ENCODE measurements around the gene CCNA2. TPM values are rescaled to one million over a fixed set of nuclear protein-coding genes. Genes with fewer than 3 reads are reported as not detected.

The CCNA2 gene
- total and polyA plus RNA-seq, 7 donors, result 0.06 to 0.46 (median 0.23) TPM

- peak overlapping the region; percentile 92 for H3K27ac ChIP-seq
- 10 to 15% (median 14%) methylated on average over 4 of the region's 4 CpGs for WGBS, 3 donors
Measured at GRCh38 chr4:121801715-121802075, 22.0 kb downstream of the CCNA2 start.

DNA sequence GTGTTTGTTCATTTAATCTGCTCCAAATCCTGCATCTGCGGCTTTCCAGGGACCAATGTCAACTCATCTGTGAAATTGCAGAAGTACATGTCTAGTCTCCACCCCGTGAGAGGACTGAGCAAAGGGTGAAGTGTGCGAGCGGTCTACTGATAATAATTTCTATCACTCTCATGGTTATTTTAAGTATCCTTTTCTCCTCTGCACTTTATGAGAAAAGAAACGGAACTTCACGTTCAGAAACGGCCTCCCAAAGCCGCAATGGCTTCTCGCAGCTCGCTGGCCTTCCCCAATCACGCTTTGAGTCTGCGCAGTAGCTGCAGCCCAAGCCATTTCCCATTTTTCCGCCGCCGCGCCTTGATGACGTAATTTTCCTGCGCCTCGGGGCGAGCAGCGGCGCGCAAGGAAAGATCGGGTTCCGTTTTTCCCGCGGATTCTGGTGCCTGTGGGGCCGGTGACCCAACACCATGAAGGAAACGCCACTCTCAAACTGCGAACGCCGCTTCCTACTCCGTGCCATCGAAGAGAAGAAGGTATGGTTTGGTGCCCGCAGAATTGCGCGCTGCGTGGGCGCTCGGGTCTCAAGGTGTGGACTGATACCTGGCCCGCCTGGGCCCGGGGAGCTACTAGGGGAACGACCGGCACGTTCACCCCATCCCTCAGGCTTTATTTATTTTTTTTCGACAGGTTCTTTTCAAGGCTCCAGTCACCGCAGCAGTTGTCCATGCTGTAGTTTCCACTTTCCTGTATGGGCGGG, 22.5 kb downstream of the CCNA2 start, which contains the start of gene EXOSC9:
EXOSC9 (plus strand) TSS at position 363 of the 754 bp plus-strand sequence; CDS start at position 465, 102 bp downstream.
- peak within 1 kb of the TSS; percentile 85 for H3K4me3 ChIP-seq
- no peaks in the 10 kb centered on the region for H3K9me3 ChIP-seq
- H3K4me1 ChIP-seq, result peaks cover 17% of the 10 kb centered on the region
- 0 to 1% (median 0%) methylated on average over 48 of the region's 48 CpGs for WGBS, 3 donors
- peaks cover 7 to 37% of the 10 kb centered on the region in 2 donors for H3K36me3 ChIP-seq (ENCODE audit: insufficient read depth in 1 of 2, low read depth in 1 of 2)
- H3K27ac ChIP-seq, result peak within 1 kb of the TSS; percentile 92
- intact Hi-C loops (cut with DNase I), result loop anchor here (2.0 to 10.0 kb wide), 3 partner anchors 22 to 126 kb away; partner anchors contain the start of genes ANXA5 (in 1 of the 2) and CCNA2 (in 1 of the 2)
- TF ChIP-seq, protein P1, sequence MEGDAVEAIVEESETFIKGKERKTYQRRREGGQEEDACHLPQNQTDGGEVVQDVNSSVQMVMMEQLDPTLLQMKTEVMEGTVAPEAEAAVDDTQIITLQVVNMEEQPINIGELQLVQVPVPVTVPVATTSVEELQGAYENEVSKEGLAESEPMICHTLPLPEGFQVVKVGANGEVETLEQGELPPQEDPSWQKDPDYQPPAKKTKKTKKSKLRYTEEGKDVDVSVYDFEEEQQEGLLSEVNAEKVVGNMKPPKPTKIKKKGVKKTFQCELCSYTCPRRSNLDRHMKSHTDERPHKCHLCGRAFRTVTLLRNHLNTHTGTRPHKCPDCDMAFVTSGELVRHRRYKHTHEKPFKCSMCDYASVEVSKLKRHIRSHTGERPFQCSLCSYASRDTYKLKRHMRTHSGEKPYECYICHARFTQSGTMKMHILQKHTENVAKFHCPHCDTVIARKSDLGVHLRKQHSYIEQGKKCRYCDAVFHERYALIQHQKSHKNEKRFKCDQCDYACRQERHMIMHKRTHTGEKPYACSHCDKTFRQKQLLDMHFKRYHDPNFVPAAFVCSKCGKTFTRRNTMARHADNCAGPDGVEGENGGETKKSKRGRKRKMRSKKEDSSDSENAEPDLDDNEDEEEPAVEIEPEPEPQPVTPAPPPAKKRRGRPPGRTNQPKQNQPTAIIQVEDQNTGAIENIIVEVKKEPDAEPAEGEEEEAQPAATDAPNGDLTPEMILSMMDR (IDR thresholded peaks at IDR 0.05), result no peak
- H3K27me3 ChIP-seq (ENCODE audit: insufficient read depth in 3 of 3, low read length in 2 of 3), result no peaks in the 10 kb centered on the region
- ATAC-seq (peak; percentile 95 to 99 (median 98)), DNase-seq (peak; percentile 95 to 97)

More at GRCh38 chr4:121801715-121802075, 22.0 kb downstream of the CCNA2 start:
- no peaks in the 10 kb centered on the region for H3K27me3 ChIP-seq (ENCODE audit: insufficient read depth in 3 of 3, low read length in 2 of 3)
- TF ChIP-seq, protein P1 (IDR thresholded peaks at IDR 0.05), result no peak
- H3K4me3 ChIP-seq, result peak overlapping the region; percentile 85
- intact Hi-C loops (cut with DNase I), result loop anchor here (2.0 to 10.0 kb wide), 3 partner anchors 21 to 127 kb away; partner anchors contain the start of genes ANXA5 (in 1 of the 2) and CCNA2 (in 1 of the 2)
- no peak for DNase-seq
- H3K4me1 ChIP-seq, result peaks cover 17% of the 10 kb centered on the region
- H3K9me3 ChIP-seq, result no peaks in the 10 kb centered on the region
- H3K36me3 ChIP-seq (ENCODE audit: insufficient read depth in 1 of 2, low read depth in 1 of 2), result peaks cover 7 to 43% of the 10 kb centered on the region in 2 donors
- ATAC-seq, result no peak

DNA sequence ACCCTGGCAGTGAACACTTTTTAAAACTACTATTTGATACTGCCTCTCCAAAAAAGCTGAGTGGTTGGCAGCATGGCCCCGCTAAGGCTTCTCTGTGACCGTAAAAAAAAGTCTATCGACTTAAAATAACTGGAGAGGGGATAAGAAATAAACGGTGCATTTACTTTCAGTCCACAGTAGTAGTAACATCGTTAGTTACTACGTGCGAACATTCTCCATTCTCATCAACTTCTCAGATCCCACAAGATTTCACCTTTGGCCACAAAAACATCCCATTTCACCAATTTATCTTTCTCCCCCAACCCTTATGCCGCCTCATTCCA, 23.1 kb downstream of the CCNA2 start:
- Histone ChIP-seq H3K27ac (peak overlapping the region; percentile 92), H3K4me1 (peaks cover 17% of the 10 kb centered on the region), H3K36me3 (ENCODE audit: insufficient read depth in 1 of 2, low read depth in 1 of 2) (peaks cover 7 to 32% of the 10 kb centered on the region in 2 donors), H3K4me3 (peak overlapping the region; percentile 85), H3K27me3 (ENCODE audit: insufficient read depth in 3 of 3, low read length in 2 of 3) (no peaks in the 10 kb centered on the region), H3K9me3 (no peaks in the 10 kb centered on the region)
- ATAC-seq (peak; percentile 11 to 62 (median 34)), DNase-seq (no peak)
- intact Hi-C loops (cut with DNase I), result loop anchor here (2.0 to 10.0 kb wide), 3 partner anchors 22 to 126 kb away; partner anchors contain the start of genes ANXA5 (in 1 of the 2) and CCNA2 (in 1 of the 2)
- TF ChIP-seq, protein P1 (IDR thresholded peaks at IDR 0.05), result no peak
- 23 to 24% (median 23%) methylated on average over 8 of the region's 8 CpGs for WGBS, 3 donors

GRCh38 chr4:121799867-121800501, 23.7 kb downstream of the CCNA2 start:
- H3K27ac ChIP-seq, result peak overlapping the region; percentile 92
- H3K36me3 ChIP-seq (ENCODE audit: insufficient read depth in 1 of 2, low read depth in 1 of 2), result peaks cover 7 to 26% of the 10 kb centered on the region in 2 donors
- intact Hi-C loops (cut with DNase I), result loop anchor here (2.0 to 10.0 kb wide), 3 partner anchors 23 to 125 kb away; partner anchors contain the start of genes ANXA5 (in 1 of the 2) and CCNA2 (in 1 of the 2)
- H3K27me3 ChIP-seq (ENCODE audit: insufficient read depth in 3 of 3, low read length in 2 of 3), result no peaks in the 10 kb centered on the region
- ATAC-seq (no peak), DNase-seq (no peak)
- no peaks in the 10 kb centered on the region for H3K9me3 ChIP-seq
- peaks cover 17% of the 10 kb centered on the region for H3K4me1 ChIP-seq
- peak overlapping the region; percentile 85 for H3K4me3 ChIP-seq
- TF ChIP-seq, protein P1 (IDR thresholded peaks at IDR 0.05), result no peak
- 78 to 85% (median 83%) methylated on average over 3 of the region's 3 CpGs for WGBS, 3 donors

Data from psoas muscle (tissue), 8 donors.